IMR-90 (cell line): Measurements from ENCODE around the gene PYGM. TPM values are rescaled to one million over a fixed set of nuclear protein-coding genes. Genes with fewer than 3 reads are reported as not detected.

Experiments
- ATAC-seq: fragments of 200-7000 bp; cut with Tn5 transposase; 2 replicates; pipeline ENCODE4 v1.9.1; 2020; ENCODE audit warnings: low read depth, mild to moderate bottlenecking, moderate library complexity
- BruUV-seq: library from RNA; stranded (reverse); fragments of 400-500 nt; replicated peaks from 2 replicates; lab custom pipeline; 2021; lab: Mats Ljungman, UMichigan
- CTCF ChIA-PET: fragments of 300-600 bp; formaldehyde crosslinking; extraction: SDS; loops from one replicate; lab custom pipeline; 2021; ENCODE audit warnings: antibody characterized with exemption; lab: Yijun Ruan, JAX
- POLR2A ChIA-PET: fragments of 300-600 bp; sonication (Branson Sonifier 250); formaldehyde crosslinking; loops from one replicate; lab custom pipeline; 2022; ENCODE audit warnings: antibody characterized with exemption; ENCODE audit not compliant: unreplicated experiment; lab: Charles Lee
- DNase-seq: peaks from one replicate; pipeline ENCODE4 v3.0.0; 2013
- H2AFZ ChIP-seq: replicated peaks from 2 replicates; pipeline ENCODE3; 2013; ENCODE audit warnings: low read length, mild to moderate bottlenecking; ENCODE audit not compliant: poor library complexity
- H2AK5ac ChIP-seq: 2 replicates; pipeline ENCODE4 v1.6.1; 2013; ENCODE audit warnings: low read depth, low read length, inconsistent platforms
- H2AK9ac ChIP-seq: replicated peaks from 2 replicates; pipeline ENCODE3; 2013; ENCODE audit warnings: mild to moderate bottlenecking, low read depth, low read length, moderate library complexity; ENCODE audit not compliant: poor library complexity
- H2BK120ac ChIP-seq: 2 replicates; pipeline ENCODE4 v1.6.1; 2013; ENCODE audit warnings: low read depth, low read length, inconsistent platforms
- H2BK15ac ChIP-seq: 3 replicates; pipeline ENCODE4 v1.6.1; 2013; ENCODE audit warnings: low read depth, low read length, inconsistent platforms
- H2BK20ac ChIP-seq: 2 replicates; pipeline ENCODE4 v1.6.1; 2013; ENCODE audit warnings: low read depth, mild to moderate bottlenecking, inconsistent platforms, low read length, moderate library complexity
- H2BK5ac ChIP-seq: 2 replicates; pipeline ENCODE4 v1.6.1; 2013; ENCODE audit warnings: mild to moderate bottlenecking, low read depth, low read length, inconsistent platforms; ENCODE audit not compliant: poor library complexity, severe bottlenecking
- H3K14ac ChIP-seq: replicated peaks from 2 replicates; pipeline ENCODE4 v1.6.1; 2013; ENCODE audit warnings: low read depth, low read length, inconsistent platforms
- H3K18ac ChIP-seq: 2 replicates; pipeline ENCODE4 v1.6.1; 2013; ENCODE audit warnings: low read depth, low read length, control low read depth
- H3K23ac ChIP-seq: 2 replicates; pipeline ENCODE4 v1.6.1; 2013; ENCODE audit warnings: low read depth, low read length, inconsistent platforms
- H3K27ac ChIP-seq: 2 replicates; pipeline ENCODE4 v1.5.1; 2013; ENCODE audit warnings: mild to moderate bottlenecking, control low read depth, low read length; ENCODE audit not compliant: insufficient read depth
- H3K27me3 ChIP-seq: 2 replicates; pipeline ENCODE4 v1.6.1; 2013; ENCODE audit warnings: low read length; ENCODE audit not compliant: control insufficient read depth, insufficient read depth
- H3K36me3 ChIP-seq: 2 replicates; pipeline ENCODE4 v1.6.1; 2013; ENCODE audit warnings: low read length, mixed read lengths; ENCODE audit not compliant: control insufficient read depth, insufficient read depth
- H3K4ac ChIP-seq: 2 replicates; pipeline ENCODE4 v1.6.1; 2013; ENCODE audit warnings: low read depth, low read length, inconsistent platforms
- H3K4me1 ChIP-seq: 2 replicates; pipeline ENCODE4 v1.6.1; 2013; ENCODE audit warnings: low read length, mixed read lengths; ENCODE audit not compliant: control insufficient read depth, insufficient read depth
- H3K4me2 ChIP-seq: 2 replicates; pipeline ENCODE4 v1.6.1; 2013; ENCODE audit warnings: low read depth, mild to moderate bottlenecking, control low read depth, low read length, moderate library complexity
- H3K4me3 ChIP-seq: 2 replicates; pipeline ENCODE4 v1.5.1; 2013; ENCODE audit warnings: low read depth, mild to moderate bottlenecking, control low read depth, low read length, moderate library complexity; ENCODE audit not compliant: insufficient read depth
- H3K56ac ChIP-seq: 2 replicates; pipeline ENCODE4 v1.6.1; 2013; ENCODE audit warnings: low read length, inconsistent platforms; ENCODE audit not compliant: insufficient read depth; ENCODE audit errors: extremely low read depth
- H3K79me1 ChIP-seq, 2 experiments: 2 replicates each; pipeline ENCODE4 v1.6.1; 2013; ENCODE audit warnings: low read length in 2 of 2, inconsistent platforms in 1 of 2, low read depth in 1 of 2
- H3K9ac ChIP-seq: 2 replicates; pipeline ENCODE4 v1.6.1; 2013; ENCODE audit warnings: low read depth, low read length, control low read depth
- H3K9me1 ChIP-seq: 2 replicates; pipeline ENCODE4 v1.6.1; 2013; ENCODE audit warnings: low read length, inconsistent platforms; ENCODE audit not compliant: insufficient read depth
- H3K9me3 ChIP-seq: 2 replicates; pipeline ENCODE4 v1.6.1; 2013; ENCODE audit warnings: low read length; ENCODE audit not compliant: control insufficient read depth, insufficient read depth
- H4K20me1 ChIP-seq: 2 replicates; pipeline ENCODE4 v1.6.1; 2013; ENCODE audit warnings: low read length, inconsistent platforms; ENCODE audit not compliant: insufficient read depth
- H4K5ac ChIP-seq: 2 replicates; pipeline ENCODE4 v1.6.1; 2013; ENCODE audit warnings: mild to moderate bottlenecking, low read depth, low read length, control low read depth
- H4K8ac ChIP-seq, 2 experiments: 2 replicates each; pipeline ENCODE4 v1.6.1; 2013; ENCODE audit warnings: low read depth in 2 of 2, low read length in 2 of 2, control low read depth in 1 of 2, inconsistent platforms in 1 of 2
- H4K91ac ChIP-seq: 2 replicates; pipeline ENCODE4 v1.6.1; 2013; ENCODE audit warnings: low read depth, low read length, inconsistent platforms; ENCODE audit not compliant: insufficient read depth
- FOS ChIP-seq: fragments of 150-350 bp; IDR thresholded peaks from 2 replicates; pipeline ENCODE4 v1.6.1; 2016; ENCODE audit warnings: low read depth, low read length
- MAZ ChIP-seq: IDR thresholded peaks from 2 replicates; pipeline ENCODE4 v1.6.1; 2012; ENCODE audit warnings: low read depth, mild to moderate bottlenecking, low read length, improper control_type of control experiment, moderate library complexity, borderline replicate concordance
- RAD21 ChIP-seq: IDR thresholded peaks from 2 replicates; pipeline ENCODE4 v1.6.1; 2012; ENCODE audit warnings: low read length, improper control_type of control experiment
- RCOR1 ChIP-seq: IDR thresholded peaks from 2 replicates; pipeline ENCODE4 v1.6.1; 2012; ENCODE audit warnings: mild to moderate bottlenecking, low read length, improper control_type of control experiment; ENCODE audit not compliant: insufficient replicate concordance
- RFX5 ChIP-seq: IDR thresholded peaks from 2 replicates; pipeline ENCODE4 v1.8.0; 2012; ENCODE audit warnings: low read depth, mild to moderate bottlenecking, low read length, moderate library complexity
- SMC3 ChIP-seq: fragments of 150-350 bp; IDR thresholded peaks from 2 replicates; pipeline ENCODE4 v1.6.1; 2016; ENCODE audit warnings: low read depth, mild to moderate bottlenecking, antibody characterized with exemption, low read length, moderate library complexity
- WGBS, 2 experiments: methylation state at CpG; one replicate each; pipeline versions ENCODE4 v1.1.5 to v1.1.7; 2013; ENCODE audit warnings: missing lambda C conversion rate in 2 of 2; ENCODE audit not compliant: insufficient read length in 1 of 2; ENCODE audit errors: extremely low coverage in 2 of 2; 5-methylcytosine and 5-hydroxymethylcytosine counted together
- dilution Hi-C: fragments of 300-500 bp; cut with HindIII; formaldehyde crosslinking; loops from one replicate; pipeline ENCODE4 v1.14.3; 2018; ENCODE audit warnings: low sequenced_read_pairs; ENCODE audit not compliant: unreplicated experiment
- in situ Hi-C: fragments of 300-500 bp; cut with MboI; formaldehyde crosslinking; loops from 3 replicates; pipeline ENCODE4 v1.14.3; 2019; ENCODE audit warnings: low sequenced_read_pairs, inconsistent platforms, mixed read lengths
- intact Hi-C: fragments of 100-400 bp; cut with micrococcal nuclease; formaldehyde crosslinking; loops from 2 replicates; pipeline ENCODE4 v1.10.0; 2022
- polyA plus RNA-seq, 3 experiments: library from polyadenylated mRNA; depleted of rRNA; stranded (reverse); fragments of >200 nt; gene quantifications; 2 replicates each; pipeline ENCODE4 v1.2.3, GENCODE V29; 2012; ENCODE audit warnings: low replicate concordance in 1 of 3
- total RNA-seq: library from RNA; depleted of rRNA; stranded (reverse); fragments of >200 nt; gene quantifications from 2 replicates; pipeline ENCODE4 v1.2.3, GENCODE V29; 2012
- TF ChIP-seq, protein P1 (sequence below): conservative IDR thresholded peaks from 2 replicates; pipeline ENCODE4 v1.5.1; 2012; ENCODE audit warnings: mild to moderate bottlenecking, low read depth, low read length, improper control_type of control experiment
- TF ChIP-seq, protein P2 (sequence below): fragments of 150-350 bp; IDR thresholded peaks from 2 replicates; pipeline ENCODE4 v1.6.1; 2016; ENCODE audit warnings: low read depth, mild to moderate bottlenecking, low read length, moderate library complexity, borderline replicate concordance

The PYGM gene
- total and polyA plus RNA-seq, 2 of the 4 experiments (the other 2 are of a cell fraction) = 0.18 to 0.21 TPM

DNA sequence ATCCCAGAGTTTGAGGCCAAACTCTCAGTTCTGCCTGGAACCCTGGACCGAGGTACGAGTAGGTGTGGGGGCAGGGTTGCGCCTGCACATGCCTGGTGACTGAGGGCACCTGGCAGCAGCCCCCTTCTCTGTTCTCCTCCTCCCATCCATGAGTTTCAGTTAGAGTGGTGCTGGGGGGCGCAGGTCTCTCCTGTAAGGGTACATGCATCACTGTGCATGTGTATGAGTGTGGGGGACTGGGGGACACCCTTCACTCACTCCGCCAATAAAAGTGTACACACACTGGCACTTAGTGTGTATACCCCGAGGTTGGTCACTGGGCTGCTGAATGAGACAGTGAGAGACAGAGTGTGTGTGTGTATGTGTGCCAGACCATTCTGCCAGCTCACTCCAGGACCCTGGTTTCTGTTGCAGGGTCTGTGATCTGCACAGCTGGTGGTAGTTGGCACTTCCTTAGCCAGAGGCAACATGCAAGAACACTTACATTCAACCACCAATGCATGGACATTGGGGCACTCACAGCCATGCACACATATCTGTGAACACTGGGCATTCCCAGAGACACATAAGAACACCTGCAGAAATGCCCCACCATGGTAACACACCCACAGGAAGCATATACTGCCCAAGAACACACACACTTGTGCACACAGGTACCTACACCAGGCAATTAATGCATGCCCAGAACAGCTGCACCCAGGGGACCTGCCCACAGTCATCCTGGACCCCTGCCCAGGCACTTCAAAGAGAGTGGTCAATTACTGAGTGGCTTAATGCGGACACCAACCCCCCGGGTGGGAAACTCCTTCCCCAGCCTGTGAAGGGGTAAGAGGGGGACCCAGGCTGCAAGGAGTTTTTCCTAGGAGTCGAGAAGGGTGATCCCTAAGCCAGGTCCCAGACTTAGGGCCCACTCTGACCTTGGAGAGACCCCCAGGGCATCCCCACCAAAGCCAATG lies 35.6 kb downstream of the PYGM start (continued):
- TF ChIP-seq RCOR1 = no peak

DNA sequence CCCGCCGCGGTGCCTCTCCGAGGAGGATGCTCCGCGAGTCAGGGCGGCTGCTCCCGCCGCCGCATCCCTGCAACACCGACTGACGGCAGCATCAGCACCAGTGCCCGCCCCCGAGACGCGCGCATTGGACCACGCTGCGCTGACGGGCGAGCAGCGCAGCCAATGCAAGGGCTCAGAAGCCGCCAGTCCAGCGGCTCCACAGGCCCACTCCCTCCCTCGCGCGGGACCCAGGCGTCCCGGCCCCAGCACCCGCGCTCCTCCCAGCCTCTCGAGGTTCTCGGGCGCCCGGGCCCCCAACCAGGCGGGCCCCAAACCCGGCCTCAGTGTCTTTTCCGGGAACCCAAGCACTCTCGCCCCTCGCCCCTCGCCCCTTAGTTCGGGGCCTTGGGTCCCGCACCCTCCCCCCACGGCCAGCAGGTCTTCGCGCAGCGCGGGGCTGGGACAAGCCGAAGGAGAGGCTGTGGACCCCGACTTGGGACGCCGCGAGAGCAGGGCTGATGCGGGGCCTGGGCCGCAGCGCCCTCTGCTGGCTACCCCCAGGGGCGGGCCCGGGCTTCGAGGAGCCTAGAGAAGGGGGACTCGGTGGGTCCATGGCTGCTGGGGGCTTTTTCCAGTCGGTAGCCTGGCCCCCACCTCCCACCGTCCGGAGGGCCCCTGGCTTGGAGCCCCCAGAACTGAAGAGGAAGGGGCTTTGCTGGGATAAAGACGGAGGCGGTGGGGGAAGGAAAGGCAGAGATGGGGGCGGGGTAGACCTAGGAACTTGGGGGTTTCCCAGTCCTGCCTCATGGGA lies 36.5 kb downstream of the PYGM start, which contains the start of gene NRXN2:
NRXN2 (minus strand) TSS at position 81 of the 790 bp plus-strand sequence. CDS start 9,498 bp downstream, outside the sequence.
- no peak within 1 kb of the TSS for H2BK20ac ChIP-seq
- no TSS peak for BruUV-seq
- ATAC-seq (peak; percentile 100), DNase-seq (peak; percentile 70)
- H3K9ac ChIP-seq = peak within 1 kb of the TSS; percentile 24; the same call in 1 of the 2 replicates
- peaks cover 67% of the 10 kb centered on the region for H3K27me3 ChIP-seq
- no peak within 1 kb of the TSS for H3K27ac ChIP-seq
- H3K56ac ChIP-seq = no peak within 1 kb of the TSS
- 0 out of 2 replicates have a peak within 1 kb of the TSS, but pooled peaks have one; percentile 16 for H3K4ac ChIP-seq
- dilution Hi-C loops = no loop called here
- peak within 1 kb of the TSS; percentile 68 for H3K4me2 ChIP-seq
- H3K18ac ChIP-seq = no peak within 1 kb of the TSS; the same call in 1 of the 2 replicates
- no peak within 1 kb of the TSS for H3K23ac ChIP-seq
- H3K36me3 ChIP-seq = no peaks in the 10 kb centered on the region
- intact Hi-C loops = loop anchor here (1.0 kb wide), 1 partner anchor 35 kb away; no protein-coding TSS in a partner anchor
- peak within 1 kb of the TSS in 1 of 2 experiments; percentile 24; a peak in 1 of 4 replicates for H4K8ac ChIP-seq
- 0% methylated on average over 22 of the region's 66 CpGs; no CpG with 5 or more reads in 1 of the 2 experiments for WGBS, 2 experiments
- no peak within 1 kb of the TSS for H2BK5ac ChIP-seq
- no peaks in the 10 kb centered on the region for H4K20me1 ChIP-seq
- peak within 1 kb of the TSS; percentile 49 for H3K4me3 ChIP-seq
- ChIA-PET CTCF (interaction anchor here (0.5 kb wide), 1 partner anchor 16 kb away, joined by 3 read pairs; no protein-coding TSS in a partner anchor), POLR2A (no interaction called here)
- no peaks in the 10 kb centered on the region for H3K4me1 ChIP-seq
- no peaks in the 10 kb centered on the region for H3K79me1 ChIP-seq
- TF ChIP-seq, protein P1, sequence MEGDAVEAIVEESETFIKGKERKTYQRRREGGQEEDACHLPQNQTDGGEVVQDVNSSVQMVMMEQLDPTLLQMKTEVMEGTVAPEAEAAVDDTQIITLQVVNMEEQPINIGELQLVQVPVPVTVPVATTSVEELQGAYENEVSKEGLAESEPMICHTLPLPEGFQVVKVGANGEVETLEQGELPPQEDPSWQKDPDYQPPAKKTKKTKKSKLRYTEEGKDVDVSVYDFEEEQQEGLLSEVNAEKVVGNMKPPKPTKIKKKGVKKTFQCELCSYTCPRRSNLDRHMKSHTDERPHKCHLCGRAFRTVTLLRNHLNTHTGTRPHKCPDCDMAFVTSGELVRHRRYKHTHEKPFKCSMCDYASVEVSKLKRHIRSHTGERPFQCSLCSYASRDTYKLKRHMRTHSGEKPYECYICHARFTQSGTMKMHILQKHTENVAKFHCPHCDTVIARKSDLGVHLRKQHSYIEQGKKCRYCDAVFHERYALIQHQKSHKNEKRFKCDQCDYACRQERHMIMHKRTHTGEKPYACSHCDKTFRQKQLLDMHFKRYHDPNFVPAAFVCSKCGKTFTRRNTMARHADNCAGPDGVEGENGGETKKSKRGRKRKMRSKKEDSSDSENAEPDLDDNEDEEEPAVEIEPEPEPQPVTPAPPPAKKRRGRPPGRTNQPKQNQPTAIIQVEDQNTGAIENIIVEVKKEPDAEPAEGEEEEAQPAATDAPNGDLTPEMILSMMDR = peak; percentile 84
- peak; percentile 76 for TF ChIP-seq RAD21
- TF ChIP-seq SMC3 = peak; percentile 66
- TF ChIP-seq FOS = peak; percentile 29; the same call in 1 of the 2 replicates
- peak; percentile 32; the same call in 1 of the 2 replicates for TF ChIP-seq MAZ
- TF ChIP-seq, protein P2, sequence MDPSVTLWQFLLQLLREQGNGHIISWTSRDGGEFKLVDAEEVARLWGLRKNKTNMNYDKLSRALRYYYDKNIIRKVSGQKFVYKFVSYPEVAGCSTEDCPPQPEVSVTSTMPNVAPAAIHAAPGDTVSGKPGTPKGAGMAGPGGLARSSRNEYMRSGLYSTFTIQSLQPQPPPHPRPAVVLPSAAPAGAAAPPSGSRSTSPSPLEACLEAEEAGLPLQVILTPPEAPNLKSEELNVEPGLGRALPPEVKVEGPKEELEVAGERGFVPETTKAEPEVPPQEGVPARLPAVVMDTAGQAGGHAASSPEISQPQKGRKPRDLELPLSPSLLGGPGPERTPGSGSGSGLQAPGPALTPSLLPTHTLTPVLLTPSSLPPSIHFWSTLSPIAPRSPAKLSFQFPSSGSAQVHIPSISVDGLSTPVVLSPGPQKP = no peak
- peak; percentile 68 for TF ChIP-seq RCOR1
- no peak for TF ChIP-seq RFX5
- H2AK9ac ChIP-seq = peak within 1 kb of the TSS; percentile 44
- no peak within 1 kb of the TSS for H4K91ac ChIP-seq
- in situ Hi-C loops = no loop called here
- no peaks in the 10 kb centered on the region for H3K9me1 ChIP-seq
- no peak within 1 kb of the TSS for H3K14ac ChIP-seq
- H2BK15ac ChIP-seq = no peak within 1 kb of the TSS
- peak within 1 kb of the TSS; percentile 98 for H2AFZ ChIP-seq
- H3K9me3 ChIP-seq = no peaks in the 10 kb centered on the region
- H2AK5ac ChIP-seq = no peak within 1 kb of the TSS; the same call in 1 of the 2 replicates
- H4K5ac ChIP-seq = no peak within 1 kb of the TSS; the same call in 1 of the 2 replicates
- H2BK120ac ChIP-seq = no peak within 1 kb of the TSS
